NCI-H1105 treated with DMSO at 0.1 percent for 48 hours (cell line): ENCODE measurements around the gene NXPH1.

Experiments
- DNase-seq: peaks from one replicate; lab custom pipeline; 2025; lab: John Stamatoyannopoulos, UW

Gene NXPH1

DNA sequence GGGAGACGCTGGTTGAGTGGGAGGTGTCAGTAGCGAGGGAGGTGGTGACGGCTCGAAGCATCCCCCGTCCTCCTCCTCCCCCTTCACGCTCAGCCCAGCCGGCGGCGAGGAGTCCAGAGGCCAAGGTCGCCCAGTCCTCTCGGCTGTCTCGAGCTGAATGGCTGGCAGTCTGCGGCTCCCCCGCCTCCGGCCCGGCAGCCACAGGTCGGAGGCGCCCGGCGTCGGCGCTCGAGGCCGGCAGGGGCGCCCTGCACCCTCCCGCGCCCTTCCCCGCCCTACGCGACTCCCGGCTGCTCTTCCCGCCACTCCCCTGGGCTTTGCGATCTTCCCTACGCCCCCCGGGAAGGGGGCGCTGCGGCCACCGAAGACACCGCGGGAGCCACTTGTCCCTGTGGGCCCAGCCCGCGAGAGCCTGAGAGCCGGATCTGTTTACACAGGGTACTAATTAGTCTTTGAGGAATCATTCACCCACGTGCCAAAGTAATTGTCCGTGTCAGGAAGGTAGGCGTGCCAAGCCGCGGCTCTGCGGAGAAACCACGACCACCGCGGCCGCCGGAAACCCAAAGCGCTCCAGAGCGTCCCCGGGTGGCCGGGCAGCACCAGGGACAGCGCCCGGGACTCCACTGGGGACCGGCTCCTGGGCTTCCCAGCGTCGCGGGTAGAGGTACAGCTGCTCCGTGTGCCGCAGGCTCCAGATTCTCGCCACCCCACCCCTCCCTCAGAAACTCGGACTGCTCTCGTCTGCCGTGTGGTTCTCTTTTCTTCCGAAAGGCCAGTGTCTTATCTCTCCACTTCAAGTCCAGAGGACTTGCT is at the start of gene NXPH1:
Gene NXPH1, plus strand, starts transcription at position 133 of the 813 bp plus-strand sequence.
- DNase-seq, result peak; percentile 54

DNA sequence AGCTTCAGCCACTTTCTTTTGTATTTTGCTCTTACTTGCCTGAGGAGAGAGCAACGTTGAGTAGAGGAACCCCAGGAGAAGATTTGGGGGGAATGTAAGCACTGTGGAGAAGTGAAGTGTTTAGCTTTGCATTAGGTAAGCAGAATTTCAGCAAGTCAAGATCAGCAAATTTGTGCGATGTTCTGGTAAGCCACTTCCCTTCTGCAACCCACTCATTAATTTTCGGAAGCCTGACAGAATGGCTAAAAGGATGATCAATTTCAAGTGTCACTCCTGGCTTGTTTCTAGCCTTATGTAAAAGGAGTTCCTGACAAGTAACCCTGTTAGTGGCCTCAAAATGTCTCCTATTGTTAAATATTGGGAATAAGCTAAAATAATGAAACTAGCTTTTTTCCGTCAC is 48.5 kb upstream of the NXPH1 start:
- no peak for DNase-seq

DNA sequence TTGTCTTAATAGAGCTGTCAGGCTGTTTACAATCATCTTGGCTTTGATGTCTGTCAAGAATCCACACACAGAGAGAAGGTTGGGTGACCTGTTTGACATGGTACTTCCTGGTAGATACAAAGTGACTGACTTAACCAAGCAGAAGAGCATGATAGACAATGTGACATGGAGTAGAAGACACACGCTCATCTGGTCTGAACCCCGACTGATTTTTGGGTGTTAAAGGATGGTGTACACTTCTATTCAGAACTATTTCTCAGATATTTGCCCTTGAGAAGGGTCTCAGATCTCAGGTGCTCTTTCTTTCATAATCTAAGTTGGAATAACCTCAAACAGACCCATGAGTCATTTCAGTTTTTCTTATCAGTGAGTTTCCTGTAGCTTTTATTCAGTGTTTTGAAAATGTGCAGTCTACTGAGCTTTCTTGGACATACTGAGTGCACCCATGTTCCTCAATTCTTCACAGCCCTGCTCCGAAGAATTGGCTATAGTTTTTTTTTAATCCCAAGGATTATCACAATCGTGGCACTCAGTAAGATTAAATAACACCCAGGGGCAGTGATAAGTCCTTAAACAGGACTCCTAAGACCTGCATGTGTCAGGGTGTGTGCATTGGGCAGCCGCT is 46.4 kb upstream of the NXPH1 start:
- no peak for DNase-seq

DNA sequence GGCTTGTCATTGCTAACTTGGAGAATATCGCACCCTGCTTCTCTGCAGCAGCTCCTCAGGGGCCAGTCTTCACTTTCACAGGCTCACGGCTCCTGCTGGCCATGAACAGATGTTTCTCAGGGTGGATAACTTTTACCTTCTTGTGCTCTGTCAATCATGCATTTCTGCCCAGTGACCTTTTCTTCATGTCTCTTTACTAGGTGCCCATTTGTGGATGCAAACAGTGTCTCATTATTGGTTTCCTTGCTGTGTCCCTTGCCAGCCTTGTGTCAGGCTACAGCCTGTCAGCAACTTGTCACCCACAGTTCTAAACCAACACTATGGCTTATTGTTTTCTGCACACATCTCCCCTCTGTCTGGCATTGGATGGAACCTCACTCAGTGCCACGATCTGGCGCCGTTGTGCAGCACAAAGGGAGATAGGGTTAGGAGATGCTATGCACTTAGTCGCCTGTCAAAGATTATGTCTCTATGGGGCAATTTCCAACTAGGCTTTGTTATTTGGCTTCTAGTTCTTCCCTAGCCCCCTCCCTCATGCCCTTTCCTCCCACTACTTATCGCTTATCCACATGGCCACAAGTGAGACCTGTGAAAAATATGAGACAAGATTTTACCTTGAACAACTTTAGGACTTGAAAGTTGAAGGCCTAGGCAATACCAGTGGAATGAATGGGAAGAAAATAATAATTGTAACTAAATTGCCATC is 45.7 kb upstream of the NXPH1 start:
- DNase-seq, result no peak

DNA sequence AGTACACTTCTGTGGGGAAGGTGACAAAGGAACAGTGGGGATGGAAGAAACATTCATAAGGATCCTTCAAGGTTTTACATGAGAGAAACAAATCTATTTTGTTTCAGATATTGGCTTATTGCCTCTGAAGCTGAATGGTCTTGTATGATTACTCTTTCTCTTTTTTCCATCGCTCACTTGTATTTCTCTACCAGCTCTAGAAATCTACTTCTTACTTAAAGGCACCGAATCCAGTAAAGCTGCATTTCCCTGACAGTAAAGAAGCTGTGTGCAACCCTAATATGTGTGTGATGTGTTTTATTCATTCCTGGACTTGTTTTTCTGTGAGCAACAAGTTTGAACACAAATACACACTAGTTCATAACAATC is 45.2 kb upstream of the NXPH1 start:
- no peak for DNase-seq

DNA sequence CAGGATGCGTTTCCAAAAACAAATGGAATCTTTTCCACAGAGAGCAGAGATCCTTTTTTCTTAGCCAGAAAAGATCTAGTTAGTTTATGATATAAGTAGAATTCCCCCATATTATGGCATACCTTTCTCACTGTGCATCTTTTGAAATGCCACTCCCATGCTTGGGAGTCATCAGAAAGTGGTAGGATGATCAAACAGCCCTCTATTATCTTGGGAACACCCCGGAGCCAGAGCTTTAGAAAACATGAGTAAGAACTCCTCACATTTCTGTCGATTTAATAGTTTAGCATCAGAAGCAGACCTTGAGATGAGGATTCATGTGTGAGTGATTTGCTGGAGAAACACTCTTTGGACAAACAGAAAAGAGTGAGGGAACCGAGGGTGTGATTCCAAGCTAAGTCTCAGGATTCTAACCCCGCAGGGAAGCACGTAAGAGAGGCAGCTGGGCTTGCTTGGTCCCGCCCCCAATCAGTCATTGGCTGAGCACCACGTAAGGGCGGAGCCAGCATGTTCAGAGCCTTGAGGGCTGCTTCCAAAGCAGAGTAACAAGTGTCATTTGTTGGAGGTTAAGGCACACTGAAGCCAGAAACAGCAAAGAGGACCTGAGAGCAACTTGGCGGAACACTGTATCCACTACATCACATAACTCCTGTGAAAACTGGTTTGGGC is 43.7 kb upstream of the NXPH1 start:
- DNase-seq, result no peak

DNA sequence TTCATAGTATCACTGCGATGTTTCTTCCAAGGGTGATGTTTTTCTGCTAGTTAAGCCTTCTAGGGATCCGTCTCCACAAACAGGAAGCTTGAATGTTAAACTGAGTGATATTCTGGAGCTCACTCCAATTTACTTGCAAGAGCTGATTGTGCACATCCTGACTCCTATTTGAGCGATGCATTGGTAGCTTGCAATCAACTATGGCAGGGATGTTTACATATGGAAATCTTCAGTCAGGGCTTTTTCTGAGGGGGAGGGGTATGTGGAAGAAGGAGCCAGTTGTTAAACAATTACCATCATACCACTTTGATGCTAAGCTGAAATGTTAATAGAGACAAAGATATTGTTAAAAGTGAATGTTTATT is 43.2 kb upstream of the NXPH1 start:
- no peak for DNase-seq

DNA sequence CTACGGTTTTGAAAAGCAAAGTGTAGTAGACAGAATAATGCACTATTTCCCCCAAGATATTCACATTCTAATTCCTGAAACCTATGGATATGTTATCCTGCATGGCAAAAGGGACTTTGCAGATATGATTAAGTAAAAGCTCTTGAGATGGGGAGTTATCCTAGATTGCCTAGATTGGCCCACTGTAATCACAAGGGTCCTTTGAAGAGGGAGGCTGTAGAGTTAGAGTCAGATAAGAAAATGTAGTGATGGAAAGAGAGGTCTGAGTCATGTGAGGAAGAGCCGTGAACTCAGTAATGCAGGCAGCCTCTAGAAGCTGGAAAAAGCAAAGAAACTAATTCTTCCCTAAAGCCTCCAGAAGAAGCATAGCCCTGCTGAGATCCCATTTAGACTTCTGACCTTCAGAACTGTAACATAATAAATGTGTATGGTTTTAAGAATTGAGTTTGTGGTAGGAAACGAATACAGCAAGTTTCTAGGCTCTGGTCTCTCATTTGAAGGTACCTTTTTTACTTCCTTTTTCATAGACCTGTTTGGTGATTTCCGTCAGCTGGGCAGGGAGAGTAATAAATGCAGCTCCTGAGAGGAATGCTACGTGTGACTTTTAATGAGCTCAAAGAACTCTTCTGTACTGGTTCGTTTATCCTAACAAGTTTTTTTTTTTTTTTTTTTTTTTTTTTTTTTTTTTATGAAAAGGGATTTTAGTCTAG is 41.9 kb upstream of the NXPH1 start:
- DNase-seq, result no peak

DNA sequence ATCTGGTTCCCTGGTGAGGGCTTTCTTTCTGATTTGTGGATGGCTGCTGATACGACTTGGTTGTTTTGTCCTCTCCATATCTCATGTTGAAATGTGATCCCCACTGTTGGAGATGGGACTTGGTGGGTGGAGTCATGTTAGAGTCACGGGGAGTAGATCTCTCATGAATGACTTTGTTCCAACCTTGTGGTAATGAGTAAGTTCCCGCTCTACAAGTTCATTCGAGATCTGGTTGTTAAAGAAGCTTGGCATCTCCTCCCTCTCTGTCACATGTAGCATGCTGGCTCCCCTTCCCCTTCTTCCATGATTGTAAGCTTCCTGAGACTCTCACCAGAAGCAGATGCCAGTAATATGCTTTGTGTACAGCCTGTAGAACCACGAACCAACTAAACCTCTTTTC is 37.1 kb upstream of the NXPH1 start:
- DNase-seq, result no peak

DNA sequence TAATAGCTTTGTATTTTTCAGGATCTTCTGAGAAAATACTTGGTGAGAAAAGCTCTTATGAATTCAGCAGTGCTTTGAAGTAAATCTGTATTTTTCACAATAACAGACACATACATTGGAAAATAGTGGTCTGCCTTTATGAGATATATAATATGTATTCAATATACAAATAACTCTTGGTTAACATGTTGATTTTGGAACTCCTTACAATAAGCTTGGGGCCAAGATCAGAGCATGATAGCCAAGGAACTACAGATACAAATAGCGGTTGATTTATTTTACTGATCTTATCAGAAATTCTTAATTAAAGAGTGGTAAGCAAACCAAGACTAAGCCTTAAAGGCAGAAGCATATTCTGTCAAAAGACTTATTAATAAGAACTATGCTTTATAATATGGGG is 24.5 kb upstream of the NXPH1 start:
- no peak for DNase-seq

DNA sequence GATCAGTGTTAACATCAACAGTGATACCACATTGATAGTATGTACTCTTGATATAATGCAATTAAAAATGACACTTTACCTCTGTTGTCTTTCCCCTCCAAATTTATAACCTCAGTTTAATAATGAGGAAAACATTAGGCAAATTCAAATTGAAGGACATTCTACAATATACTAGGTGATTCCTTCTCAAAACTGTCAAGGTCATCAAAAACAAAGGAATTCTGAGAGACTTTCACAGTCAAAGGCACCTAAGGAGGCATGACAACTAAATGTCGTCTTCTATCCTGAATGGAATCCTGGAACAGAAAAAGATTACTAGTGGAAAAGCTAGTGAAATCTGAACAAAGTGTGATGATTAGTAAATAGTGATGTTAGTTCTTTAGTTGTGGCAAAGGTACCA is 22.3 kb upstream of the NXPH1 start:
- DNase-seq, result no peak

DNA sequence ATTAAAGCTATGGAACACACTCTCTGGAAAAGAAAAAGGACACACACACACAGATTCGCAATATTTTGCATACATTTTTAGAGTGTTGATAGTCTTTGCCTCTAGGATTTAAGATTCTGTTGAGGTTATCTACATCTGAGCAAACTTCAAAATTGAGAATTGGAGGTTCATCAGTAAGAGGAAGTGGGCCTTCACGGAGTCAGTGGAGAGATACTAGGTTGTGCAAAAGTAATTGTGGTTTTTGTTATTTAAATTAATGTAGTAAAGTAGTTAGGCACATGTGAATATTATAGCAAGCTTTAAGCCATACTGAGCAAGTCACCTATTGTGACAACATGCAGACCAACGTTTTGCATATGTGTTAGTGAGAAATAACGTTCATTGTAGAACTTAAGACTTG is 19.8 kb upstream of the NXPH1 start:
- DNase-seq, result no peak

DNA sequence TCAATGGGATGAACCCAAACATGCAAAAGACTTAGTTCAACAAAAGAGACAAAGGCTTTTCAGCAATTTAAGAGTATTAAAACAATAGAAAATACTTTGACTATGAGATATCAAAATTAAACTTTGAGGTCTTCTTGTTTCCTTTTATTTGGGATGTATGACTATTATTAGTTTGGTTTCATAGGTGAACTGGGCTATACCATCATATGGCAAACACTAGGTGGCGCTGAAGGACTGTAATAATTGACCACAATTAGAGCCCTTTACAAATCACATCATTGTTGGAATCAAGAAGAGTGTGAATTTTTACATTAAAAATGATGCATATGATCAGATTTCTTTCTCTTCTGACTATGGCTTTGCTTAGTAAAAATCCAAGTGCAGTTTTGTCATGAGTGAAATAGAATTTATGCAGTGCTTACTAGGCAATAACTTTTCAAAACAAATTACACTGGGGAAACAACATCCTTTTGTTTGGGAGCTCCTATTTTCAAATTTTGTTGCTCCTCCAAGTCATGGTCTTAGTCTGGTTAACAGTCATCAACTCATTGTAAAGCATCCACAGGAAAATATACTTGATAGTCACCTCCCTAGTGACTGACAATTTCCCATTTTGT is 14.7 kb upstream of the NXPH1 start:
- DNase-seq, result peak; percentile 86

DNA sequence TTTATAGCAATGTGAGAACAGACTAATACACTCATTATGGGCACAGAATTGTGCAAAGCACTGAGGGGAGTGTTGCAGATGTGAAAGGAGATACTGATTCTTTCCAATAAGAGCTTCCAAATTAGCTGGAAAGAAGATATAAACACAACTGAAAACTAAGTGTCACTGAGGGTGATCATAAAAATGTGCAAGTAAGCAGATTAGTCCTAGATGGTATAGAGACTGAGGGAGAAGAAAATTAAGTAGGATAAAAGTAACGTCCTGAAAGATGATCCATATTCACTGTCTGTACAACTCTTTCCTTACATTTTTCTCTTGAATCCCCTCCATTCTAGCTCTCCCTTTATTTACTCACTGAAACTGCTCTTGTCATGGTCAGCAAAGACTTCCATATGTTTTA is 11.2 kb upstream of the NXPH1 start:
- DNase-seq, result no peak

DNA sequence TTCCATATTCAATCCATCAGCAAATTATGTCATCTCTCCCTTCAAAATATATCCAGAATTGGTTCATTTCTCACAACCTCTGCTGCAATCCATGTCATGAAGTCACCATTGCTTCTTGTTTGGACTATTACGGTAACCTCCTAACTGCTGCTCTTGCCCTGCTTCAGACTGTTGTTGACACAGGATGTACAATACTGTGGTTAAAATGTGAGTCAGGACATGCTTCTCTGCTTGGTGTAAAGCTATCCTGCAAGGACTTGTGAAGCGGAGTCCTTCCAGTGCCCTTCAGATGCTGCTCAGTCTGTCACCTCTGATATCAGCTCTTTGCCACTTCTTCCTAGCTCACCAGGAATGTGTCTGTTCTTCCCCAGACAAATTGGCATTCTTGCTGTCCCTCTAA is 10.4 kb upstream of the NXPH1 start:
- no peak for DNase-seq

DNA sequence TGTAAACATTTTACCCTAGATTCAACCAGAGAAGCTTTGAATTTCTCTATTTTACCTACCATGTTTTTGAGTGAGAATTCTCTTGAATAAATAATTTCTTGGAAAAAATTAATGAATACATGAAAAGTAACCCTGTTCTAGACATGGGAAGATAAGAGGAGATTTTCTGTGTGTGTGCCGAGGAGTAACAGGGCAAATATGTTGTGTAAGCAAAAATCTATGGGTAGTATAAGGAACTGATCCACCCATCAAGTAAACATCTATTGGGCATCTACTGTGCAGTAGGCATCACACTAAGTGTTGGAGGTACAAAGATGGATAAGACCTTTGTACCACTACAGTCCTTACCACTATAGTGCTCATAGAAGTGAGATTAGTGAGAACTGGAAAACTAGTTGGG is 8.2 kb upstream of the NXPH1 start:
- no peak for DNase-seq

DNA sequence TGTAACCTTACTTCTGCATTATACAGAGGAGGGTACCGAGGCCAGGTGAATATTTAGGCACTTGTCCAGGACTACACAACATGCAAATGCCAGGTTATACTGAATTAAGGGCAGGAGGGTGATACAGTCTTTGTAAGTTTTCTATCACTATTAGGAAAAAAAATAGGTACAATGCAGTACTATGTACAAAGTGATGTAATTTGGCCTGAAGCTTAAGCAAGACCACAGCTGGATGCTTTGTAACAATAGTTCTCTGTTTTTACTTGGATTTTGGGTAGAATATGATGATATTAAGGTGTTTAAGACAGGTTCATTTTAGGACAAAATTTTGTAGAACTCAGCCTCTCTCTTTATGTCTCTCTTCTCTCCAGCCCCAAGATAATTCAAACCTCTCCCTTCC is 2.8 kb upstream of the NXPH1 start:
- DNase-seq, result no peak

DNA sequence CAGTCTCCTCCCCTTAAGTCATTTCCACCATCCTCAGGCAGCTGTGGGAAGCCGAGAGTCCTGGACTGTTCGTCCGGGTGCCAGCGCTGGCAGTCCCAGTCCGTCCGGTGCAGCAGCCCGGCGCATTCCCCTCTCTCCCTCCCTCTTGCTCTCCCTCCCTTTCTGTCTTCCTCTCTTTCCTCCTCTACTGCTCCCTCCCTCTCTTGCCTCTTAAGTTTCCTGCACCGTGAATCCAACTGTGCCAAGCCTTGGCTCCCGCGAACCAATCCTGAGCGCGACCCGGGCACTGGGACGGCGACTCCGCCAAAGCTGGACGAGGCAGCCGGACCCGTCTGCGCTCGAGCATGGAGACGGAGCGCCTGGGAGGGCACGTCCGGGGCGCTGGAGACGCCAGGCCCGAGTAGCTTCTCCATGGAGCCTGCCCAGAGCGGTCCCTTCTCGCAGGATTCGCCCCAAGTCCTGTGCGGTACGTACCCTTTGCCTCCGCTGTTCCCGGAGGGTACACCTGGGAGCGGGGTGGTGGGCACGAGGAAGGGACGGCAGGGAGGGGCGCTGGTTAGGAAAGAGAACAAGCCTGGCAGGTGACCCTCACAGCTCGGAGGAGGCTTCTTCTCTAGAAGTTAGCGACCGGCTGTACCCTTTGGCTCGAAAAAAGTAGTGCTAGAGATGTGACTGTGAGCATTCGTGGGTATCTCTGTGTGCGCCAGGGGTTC is 1.0 kb downstream of the NXPH1 start:
- no peak for DNase-seq

DNA sequence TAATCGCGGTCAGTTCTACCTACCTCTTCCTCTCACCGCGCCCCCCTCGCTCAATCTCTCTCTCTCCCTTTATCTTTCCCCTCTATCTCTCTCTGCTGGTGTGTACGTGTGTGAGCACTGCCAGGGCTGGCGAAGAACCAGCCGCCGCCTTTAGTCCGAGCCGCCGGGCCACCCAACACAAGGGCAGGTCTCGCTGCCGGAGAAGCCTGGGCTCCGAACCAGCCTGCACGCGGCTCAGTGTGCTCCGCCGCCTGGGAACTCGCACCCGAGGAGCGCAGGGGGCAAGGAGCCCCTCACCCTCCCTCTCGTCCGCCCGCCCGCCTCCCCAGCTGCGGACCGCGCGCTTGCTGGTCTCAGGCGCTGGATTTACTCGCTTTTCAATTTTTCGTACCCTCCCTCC is 1.7 kb downstream of the NXPH1 start:
- no peak for DNase-seq

DNA sequence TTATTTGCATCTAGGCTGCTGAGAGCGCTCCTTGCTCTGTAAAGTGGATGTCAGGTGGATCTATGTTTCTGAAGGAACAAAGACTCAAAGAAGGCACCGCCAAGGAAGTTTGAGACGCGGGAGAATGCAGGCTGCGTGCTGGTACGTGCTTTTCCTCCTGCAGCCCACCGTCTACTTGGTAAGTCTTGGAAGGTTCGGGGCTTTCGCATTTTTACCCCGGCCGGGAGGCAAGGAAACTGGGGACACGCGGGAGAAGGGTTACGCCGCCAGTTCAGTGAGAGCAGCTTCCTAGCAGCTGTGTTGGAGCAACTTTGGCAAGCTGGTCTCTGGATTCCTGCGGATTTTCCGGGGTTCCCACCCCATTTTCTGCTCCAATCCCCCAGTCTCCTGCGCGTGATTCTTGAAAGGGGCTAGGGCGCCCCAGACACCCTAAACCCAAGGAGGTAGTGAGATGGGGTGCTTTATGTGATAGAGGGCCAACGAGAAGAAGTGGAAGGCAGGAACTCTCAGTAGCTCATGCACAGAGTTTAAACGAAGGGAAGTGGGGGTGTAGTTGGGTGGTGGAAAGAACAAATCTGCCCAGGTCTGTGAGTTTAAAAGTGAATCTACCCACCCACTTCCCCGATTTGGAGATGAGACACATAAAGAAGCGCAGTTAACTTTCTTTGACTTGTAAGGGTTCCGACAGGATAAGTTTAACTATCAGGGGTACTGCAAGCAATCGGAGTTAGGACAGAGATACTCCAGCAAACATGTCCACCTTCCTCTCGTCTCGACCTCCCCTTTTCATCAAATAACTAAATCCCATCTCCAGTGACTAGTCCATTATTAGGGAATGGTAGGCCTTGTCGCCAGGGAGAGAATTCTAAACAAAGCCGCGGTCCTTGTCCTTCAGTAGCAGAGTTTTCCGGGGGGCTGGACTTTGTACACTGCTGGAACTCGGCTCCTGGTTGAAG is 2.5 kb downstream of the NXPH1 start:
- no peak for DNase-seq
